SK-N-SH (cell line): ENCODE measurements around the gene TTLL12. TPM values are rescaled to one million over a fixed set of nuclear protein-coding genes. Genes with fewer than 3 reads are reported as not detected.
"Not testable (repeated sequence)": the region's sequence is repeated elsewhere in the genome, so short reads cannot be mapped to it uniquely, and the experiment has no call there.

Experiments
- CTCF ChIA-PET: fragments of 300-600, 350-600 bp; formaldehyde crosslinking; extraction: SDS; loops from one replicate; lab custom pipeline; 2021; lab: Yijun Ruan, JAX
- POLR2A ChIA-PET: fragments of 350-600 bp; sonication (Branson Sonifier 250); formaldehyde crosslinking; extraction: SDS; loops from one replicate; lab custom pipeline; 2020; ENCODE audit warnings: antibody characterized with exemption, inconsistent platforms; lab: Yijun Ruan, JAX
- DNase-seq: peaks from one replicate; pipeline ENCODE4 v3.0.0; 2012
- H2AFZ ChIP-seq: fragments of 200-600 bp; sonication (generic); 2 replicates; pipeline ENCODE4 v1.8.1; 2016; ENCODE audit warnings: antibody characterized with exemption, mild to moderate bottlenecking, low read depth
- H3F3A ChIP-seq: fragments of 200-600 bp; sonication (generic); replicated peaks from 2 replicates; pipeline ENCODE3; 2016; ENCODE audit warnings: antibody characterized with exemption, mild to moderate bottlenecking; ENCODE audit not compliant: insufficient read depth
- H3K27ac ChIP-seq, 2 experiments: fragments of 200-500 bp in 1 of 2; fragments of 200-600 bp in 1 of 2; sonication (Bioruptor generic) in 1 of 2; sonication (generic), shearing (Covaris generic) in 1 of 2; 2 replicates each; pipeline versions ENCODE4 v1.5.1 to v1.6.1; 2014 to 2016; ENCODE audit warnings: low read depth in 2 of 2, inconsistent platforms in 1 of 2, low read length in 1 of 2, mild to moderate bottlenecking in 1 of 2, mixed read lengths in 1 of 2
- H3K27me3 ChIP-seq: fragments of 200-600 bp; sonication (generic), shearing (Covaris generic); 2 replicates; pipeline ENCODE4 v1.6.1; 2016; ENCODE audit warnings: mixed run types; ENCODE audit not compliant: insufficient read depth
- H3K36me3 ChIP-seq, 2 experiments: fragments of 200-500 bp in 1 of 2; fragments of 200-600 bp in 1 of 2; sonication (Bioruptor generic) in 1 of 2; sonication (generic) in 1 of 2; replicated peaks in 1 of 2; 2 replicates each; pipeline versions ENCODE3 to v1.5.1; 2014 to 2016; ENCODE audit warnings: low read length in 1 of 2, mild to moderate bottlenecking in 1 of 2; ENCODE audit not compliant: insufficient read depth in 2 of 2, control insufficient read depth in 1 of 2
- H3K4me1 ChIP-seq, 2 experiments: fragments of 200-500 bp in 1 of 2; fragments of 200-600 bp in 1 of 2; sonication (Bioruptor generic) in 1 of 2; sonication (generic), shearing (Covaris generic) in 1 of 2; 2 replicates each; pipeline versions ENCODE4 v1.5.1 to v1.6.1; 2014 to 2016; ENCODE audit warnings: low read depth in 1 of 2, low read length in 1 of 2, mixed run types in 1 of 2; ENCODE audit not compliant: insufficient read depth in 2 of 2, control insufficient read depth in 1 of 2
- H3K4me2 ChIP-seq: fragments of 200-600 bp; sonication (generic), shearing (Covaris generic); 2 replicates; pipeline ENCODE4 v1.6.1; 2017; ENCODE audit warnings: mixed run types
- H3K4me3 ChIP-seq, 2 experiments: fragments of 200-500 bp in 1 of 2; fragments of 200-600 bp in 1 of 2; sonication (Bioruptor generic) in 1 of 2; sonication (generic), shearing (Covaris generic) in 1 of 2; 2 replicates each; pipeline versions ENCODE4 v1.5.1 to v1.8.1; 2014 to 2016; ENCODE audit warnings: low read depth in 2 of 2, inconsistent platforms in 1 of 2, low read length in 1 of 2, mild to moderate bottlenecking in 1 of 2, mixed read lengths in 1 of 2, moderate library complexity in 1 of 2
- H3K79me2 ChIP-seq: fragments of 200-600 bp; sonication (generic); 2 replicates; pipeline ENCODE4 v1.8.1; 2017; ENCODE audit warnings: mild to moderate bottlenecking; ENCODE audit not compliant: insufficient read depth
- H3K9ac ChIP-seq: fragments of 200-600 bp; sonication (generic); 2 replicates; pipeline ENCODE4 v1.6.1; 2017; ENCODE audit warnings: mixed run types
- H3K9me2 ChIP-seq: fragments of 200-600 bp; sonication (generic); 2 replicates; pipeline ENCODE4 v1.6.1; 2017; ENCODE audit warnings: mixed run types
- H3K9me3 ChIP-seq: fragments of 200-600 bp; sonication (generic); 2 replicates; pipeline ENCODE4 v1.6.1; 2017; ENCODE audit warnings: mixed run types, mild to moderate bottlenecking, moderate library complexity
- H4K20me1 ChIP-seq: fragments of 200-600 bp; sonication (generic); 2 replicates; pipeline ENCODE4 v1.6.1; 2017; ENCODE audit warnings: mild to moderate bottlenecking, mixed run types; ENCODE audit not compliant: insufficient read depth
- ELF1 ChIP-seq: IDR thresholded peaks from 2 replicates; pipeline ENCODE4 v1.4.0; 2012
- EP300 ChIP-seq, 2 experiments: IDR thresholded peaks; 2 replicates each; pipeline versions ENCODE4 v1.4.0 to v1.6.1; 2012; ENCODE audit warnings: borderline replicate concordance in 1 of 2, low read depth in 1 of 2, low read length in 1 of 2
- FOSL2 ChIP-seq: IDR thresholded peaks from 2 replicates; pipeline ENCODE4 v1.4.0; 2012; ENCODE audit warnings: low read depth, mild to moderate bottlenecking, moderate library complexity, borderline replicate concordance
- FOXJ3 ChIP-seq: sonication (generic); formaldehyde crosslinking; IDR thresholded peaks from 2 replicates; pipeline ENCODE4 v1.5.1; 2020; ENCODE audit warnings: mild to moderate bottlenecking, missing genetic modification reagents
- GABPA ChIP-seq: IDR thresholded peaks from 2 replicates; pipeline ENCODE4 v1.4.0; 2012; ENCODE audit warnings: low read depth, mild to moderate bottlenecking
- IRF3 ChIP-seq: fragments of 150-350 bp; IDR thresholded peaks from 2 replicates; pipeline ENCODE4 v1.6.1; 2016; ENCODE audit warnings: mild to moderate bottlenecking, low read depth, low read length
- MEF2A ChIP-seq: IDR thresholded peaks from 2 replicates; pipeline ENCODE4 v1.4.0; 2012; ENCODE audit warnings: low read depth, borderline replicate concordance
- MXI1 ChIP-seq: IDR thresholded peaks from 2 replicates; pipeline ENCODE4 v1.6.1; 2012; ENCODE audit warnings: mild to moderate bottlenecking, low read depth, low read length, improper control_type of control experiment
- NRF1 ChIP-seq: IDR thresholded peaks from 2 replicates; pipeline ENCODE4 v1.6.1; 2012; ENCODE audit warnings: low read depth, mild to moderate bottlenecking, low read length
- RFX5 ChIP-seq: IDR thresholded peaks from 2 replicates; pipeline ENCODE4 v1.6.1; 2012; ENCODE audit warnings: mild to moderate bottlenecking, improper control_type of control experiment, low read length
- SMC3 ChIP-seq: IDR thresholded peaks from 2 replicates; pipeline ENCODE4 v1.6.1; 2012; ENCODE audit warnings: low read depth, low read length, improper control_type of control experiment
- TAF1 ChIP-seq: IDR thresholded peaks from 2 replicates; pipeline ENCODE4 v1.6.1; 2012; ENCODE audit warnings: low read depth, mild to moderate bottlenecking, low read length, moderate library complexity, borderline replicate concordance
- TCF12 ChIP-seq: IDR thresholded peaks from 2 replicates; pipeline ENCODE4 v1.4.0; 2012
- YY1 ChIP-seq: IDR thresholded peaks from 2 replicates; pipeline ENCODE4 v1.4.0; 2012; ENCODE audit warnings: low read depth, mild to moderate bottlenecking
- ZBTB33 ChIP-seq: IDR thresholded peaks from 2 replicates; pipeline ENCODE4 v1.4.0; 2012; ENCODE audit warnings: low read depth, borderline replicate concordance
- WGBS: methylation state at CpG from one replicate; pipeline ENCODE4 v1.1.6; 2017; ENCODE audit warnings: low lambda C conversion rate; 5-methylcytosine and 5-hydroxymethylcytosine counted together
- polyA plus RNA-seq, 3 experiments: library from polyadenylated mRNA; depleted of rRNA; stranded (reverse); fragments of >200 nt; gene quantifications; 2 replicates each; pipeline ENCODE4 v1.2.3, GENCODE V29; 2012
- TF ChIP-seq, protein P1 (sequence below): IDR thresholded peaks from 2 replicates; pipeline ENCODE4 v1.4.0; 2012; ENCODE audit warnings: low read depth
- TF ChIP-seq, protein P2 (sequence below): IDR thresholded peaks from 2 replicates; pipeline ENCODE4; 2012

The TTLL12 gene
- polyA plus RNA-seq, 1 of the 3 experiments (the other 2 are of a cell fraction) = 11.5 TPM

DNA sequence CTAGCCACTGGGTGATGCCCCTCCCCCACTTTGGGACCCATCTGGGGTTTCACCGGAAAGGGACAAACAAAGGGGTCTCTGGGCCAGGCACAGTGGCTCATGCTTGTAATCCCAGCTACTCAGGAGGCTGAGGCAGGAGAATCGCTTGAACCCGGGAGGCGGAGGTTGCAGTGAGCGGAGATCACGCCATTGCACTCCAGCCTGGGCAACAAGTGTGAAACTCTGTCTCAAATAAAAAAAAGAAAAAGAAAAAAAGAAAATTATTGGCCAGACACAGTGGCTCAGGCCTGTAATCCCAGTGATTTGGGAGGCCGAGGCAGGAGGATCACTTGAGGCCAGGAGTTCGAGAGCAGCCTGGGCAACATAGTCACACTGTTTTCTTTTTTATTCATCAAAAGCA lies 41.6 kb downstream of the TTLL12 start:
- H3K4me2 ChIP-seq, H2AFZ ChIP-seq, H3K9ac ChIP-seq, H3K9me3 ChIP-seq, H3K4me1 ChIP-seq, H3K4me3 ChIP-seq, H3K9me2 ChIP-seq, H4K20me1 ChIP-seq, H3K27me3 ChIP-seq, H3F3A ChIP-seq, POLR2A ChIA-PET, DNase-seq, H3K27ac ChIP-seq, H3K36me3 ChIP-seq: not testable (repeated sequence)
- CTCF ChIA-PET = interaction anchor here (0.6 kb wide), 1 partner anchor 222 kb away, joined by 3 read pairs; no protein-coding TSS in a partner anchor
- 95% methylated on average over 7 of the region's 8 CpGs for WGBS
- H3K79me2 ChIP-seq = peaks cover 14% of the 10 kb centered on the region; the same call in 1 of the 2 replicates

GRCh38 chr22:43144949-43145348 lies 42.0 kb downstream of the TTLL12 start:
- no peak for TF ChIP-seq YY1
- no peak for TF ChIP-seq MEF2A
- TF ChIP-seq IRF3 = no peak
- Histone ChIP-seq H3K9me3 (no peaks in the 10 kb centered on the region), H3K27ac (no peak overlapping the region), H4K20me1 (no peaks in the 10 kb centered on the region), H3K36me3 (peaks cover 0 to 3% of the 10 kb centered on the region in 2 experiments), H2AFZ (no peak overlapping the region), H3K27me3 (no peaks in the 10 kb centered on the region), H3K4me1 (peaks cover 0 to 3% of the 10 kb centered on the region in 2 experiments; a peak in 1 of 4 replicates), H3F3A (no peaks in the 10 kb centered on the region), H3K9ac (no peak overlapping the region), H3K4me3 (no peak overlapping the region), H3K9me2 (no peaks in the 10 kb centered on the region), H3K4me2 (no peak overlapping the region), H3K79me2 (peaks cover 14% of the 10 kb centered on the region; the same call in 1 of the 2 replicates)
- POLR2A ChIA-PET = no interaction called here
- no peak for DNase-seq
- CTCF ChIA-PET = interaction anchor here (0.6 to 0.9 kb wide), 2 partner anchors 14 to 222 kb away, joined by 3 read pairs; no protein-coding TSS in a partner anchor
- WGBS = 84% methylated on average over 3 of the region's 3 CpGs

- Histone ChIP-seq H2AFZ (peak within 1 kb of the TSS; percentile 89), H3K9me3 (no peaks in the 10 kb centered on the region), H3K4me2 (peak within 1 kb of the TSS; percentile 76), H3K36me3 (peaks cover 0 to 4% of the 10 kb centered on the region in 2 experiments), H3K79me2 (peaks cover 14% of the 10 kb centered on the region; the same call in 1 of the 2 replicates), H3F3A (no peaks in the 10 kb centered on the region), H3K4me3 (peak within 1 kb of the TSS; percentile 64 to 76), H3K9me2 (no peaks in the 10 kb centered on the region), H4K20me1 (no peaks in the 10 kb centered on the region), H3K27me3 (no peaks in the 10 kb centered on the region), H3K4me1 (peaks cover 0 to 3% of the 10 kb centered on the region in 2 experiments; a peak in 1 of 4 replicates), H3K9ac (peak within 1 kb of the TSS; percentile 65), H3K27ac (peak within 1 kb of the TSS; percentile 39 to 65)
- ChIA-PET POLR2A (no interaction called here), CTCF (no interaction called here)
- DNase-seq = peak; percentile 89
- WGBS = 0% methylated on average over 2 of the region's 83 CpGs
- TF ChIP-seq ELF1 (peak; percentile 57), TAF1 (peak; percentile 56; the same call in 1 of the 2 replicates), MEF2A (no peak), FOSL2 (no peak), FOXJ3 (CRISPR knock-in tag) (no peak), RFX5 (no peak), EP300 (IDR thresholded peaks at IDR 0.05; ENCODE audit: borderline replicate concordance in 1 of 2, low read depth in 1 of 2, low read length in 1 of 2) (no peak), ZBTB33 (no peak), MXI1 (peak; percentile 54; the same call in 1 of the 2 replicates), NRF1 (peak; percentile 62), GABPA (peak; percentile 80), TCF12 (no peak), SMC3 (no peak)
- TF ChIP-seq, protein P1, sequence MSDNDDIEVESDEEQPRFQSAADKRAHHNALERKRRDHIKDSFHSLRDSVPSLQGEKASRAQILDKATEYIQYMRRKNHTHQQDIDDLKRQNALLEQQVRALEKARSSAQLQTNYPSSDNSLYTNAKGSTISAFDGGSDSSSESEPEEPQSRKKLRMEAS = no peak
- TF ChIP-seq, protein P2, sequence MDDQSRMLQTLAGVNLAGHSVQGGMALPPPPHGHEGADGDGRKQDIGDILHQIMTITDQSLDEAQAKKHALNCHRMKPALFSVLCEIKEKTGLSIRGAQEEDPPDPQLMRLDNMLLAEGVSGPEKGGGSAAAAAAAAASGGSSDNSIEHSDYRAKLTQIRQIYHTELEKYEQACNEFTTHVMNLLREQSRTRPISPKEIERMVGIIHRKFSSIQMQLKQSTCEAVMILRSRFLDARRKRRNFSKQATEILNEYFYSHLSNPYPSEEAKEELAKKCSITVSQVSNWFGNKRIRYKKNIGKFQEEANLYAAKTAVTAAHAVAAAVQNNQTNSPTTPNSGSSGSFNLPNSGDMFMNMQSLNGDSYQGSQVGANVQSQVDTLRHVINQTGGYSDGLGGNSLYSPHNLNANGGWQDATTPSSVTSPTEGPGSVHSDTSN = no peak
Observed at GRCh38 chr22:43142880-43143562, 43.9 kb downstream of the TTLL12 start, which contains the start of gene MCAT. TSS of gene MCAT (minus strand) at chr22:43143398. CDS start at chr22:43143348, 50 bp downstream.
